Sciatic nerve (tissue), 2 donors: ENCODE measurements around the gene CCDC85C. TPM values are rescaled to one million over a fixed set of nuclear protein-coding genes. Genes with fewer than 3 reads are reported as not detected.

Experiments
- ATAC-seq: fragments of 200-7000 bp; cut with Tn5 transposase; one replicate; pipeline ENCODE4 v1.9.1; 2020; ENCODE audit warnings: mild to moderate bottlenecking, moderate library complexity
- DNase-seq: peaks from one replicate; pipeline ENCODE4 v3.0.0-alpha.2; 2020; ENCODE audit warnings: low spot score
- intact Hi-C: fragments of 100-400 bp; cut with DNase I; formaldehyde crosslinking; loops from one replicate; pipeline ENCODE4 v1.14.2; 2022
- total RNA-seq: library from RNA; stranded (reverse); fragmentation: NEBNext Ultra II Directional; extraction: Animal tissue kit (Norgen Biotek cat#: 25700); gene quantifications from one replicate; pipeline ENCODE4 v1.2.1, GENCODE V29; 2021
- donor health status: DM: no; HTN: no; CAD: no.
- donor health status: DM: no; HTN: no; CAD: no.

Gene CCDC85C
- total RNA-seq, 1 donor from 2014 or later, result 9.0 TPM

DNA sequence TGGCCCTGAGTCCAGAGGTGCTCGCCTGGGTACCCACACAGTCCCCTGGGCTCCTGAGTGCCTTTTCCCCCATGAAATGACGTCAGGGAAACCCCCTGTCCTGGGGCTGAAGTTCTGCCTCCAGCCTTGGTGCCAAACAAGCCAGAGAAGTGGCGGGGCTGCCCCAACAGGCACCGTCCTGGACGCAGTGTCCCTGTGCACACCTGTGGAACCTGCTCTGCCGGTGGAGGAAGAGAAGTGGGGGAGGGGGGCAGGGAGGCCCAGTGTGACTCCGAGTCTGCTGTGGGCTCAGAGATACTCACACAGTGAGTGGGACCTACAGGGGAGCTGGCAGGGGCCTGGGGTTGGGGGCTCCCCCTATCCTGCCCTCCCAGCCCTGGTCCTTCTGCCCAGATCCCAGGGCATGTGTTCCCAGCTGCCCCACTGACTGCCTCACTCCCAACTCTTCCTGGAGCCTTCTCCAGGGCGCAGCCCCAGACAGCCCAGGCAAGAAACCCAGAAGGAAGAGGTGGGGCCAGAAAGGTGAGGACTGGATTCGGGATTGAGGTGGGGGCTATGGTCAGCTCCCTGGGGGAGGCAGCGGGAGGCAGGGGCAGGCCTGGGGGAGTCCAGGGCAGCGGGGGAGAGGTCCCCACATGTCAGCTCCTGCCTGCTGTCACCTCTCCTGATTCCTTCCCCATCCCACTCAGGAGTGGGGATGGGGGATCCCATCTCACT lies 24.7 kb downstream of the CCDC85C start:
- DNase-seq (no peak), ATAC-seq (no peak)
- intact Hi-C loops, result no loop called here

GRCh38 chr14:99578541-99579101 lies 25.4 kb downstream of the CCDC85C start:
- no peak for DNase-seq
- intact Hi-C loops, result no loop called here
- ATAC-seq, result no peak

GRCh38 chr14:99576761-99577705 lies 27.0 kb downstream of the CCDC85C start:
- intact Hi-C loops, result no loop called here
- no peak for DNase-seq
- no peak for ATAC-seq

DNA sequence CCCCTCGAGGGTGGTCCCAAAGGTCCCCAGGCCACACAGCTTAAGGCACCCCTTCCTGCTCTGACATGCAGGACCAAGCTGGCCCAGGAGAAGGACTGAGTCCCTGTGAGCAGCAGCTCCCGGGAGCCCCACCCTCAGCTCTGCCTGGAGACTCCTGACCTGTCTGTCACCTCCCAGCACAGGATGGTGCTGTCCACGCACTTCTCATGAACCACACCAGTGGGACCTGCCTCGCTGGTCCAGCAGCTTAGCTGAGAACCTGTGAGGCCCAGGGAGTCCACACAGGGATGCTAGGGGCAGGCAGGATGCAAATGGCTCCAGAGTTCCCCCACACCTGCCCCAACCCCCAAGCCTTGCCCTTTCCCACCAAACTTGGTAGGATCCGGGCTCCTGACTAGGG lies 27.7 kb downstream of the CCDC85C start:
- intact Hi-C loops, result no loop called here
- DNase-seq (no peak), ATAC-seq (no peak)

- no peak for ATAC-seq
- DNase-seq, result no peak
- intact Hi-C loops, result no loop called here
Observed at GRCh38 chr14:99575043-99576023, 28.7 kb downstream of the CCDC85C start.

DNA sequence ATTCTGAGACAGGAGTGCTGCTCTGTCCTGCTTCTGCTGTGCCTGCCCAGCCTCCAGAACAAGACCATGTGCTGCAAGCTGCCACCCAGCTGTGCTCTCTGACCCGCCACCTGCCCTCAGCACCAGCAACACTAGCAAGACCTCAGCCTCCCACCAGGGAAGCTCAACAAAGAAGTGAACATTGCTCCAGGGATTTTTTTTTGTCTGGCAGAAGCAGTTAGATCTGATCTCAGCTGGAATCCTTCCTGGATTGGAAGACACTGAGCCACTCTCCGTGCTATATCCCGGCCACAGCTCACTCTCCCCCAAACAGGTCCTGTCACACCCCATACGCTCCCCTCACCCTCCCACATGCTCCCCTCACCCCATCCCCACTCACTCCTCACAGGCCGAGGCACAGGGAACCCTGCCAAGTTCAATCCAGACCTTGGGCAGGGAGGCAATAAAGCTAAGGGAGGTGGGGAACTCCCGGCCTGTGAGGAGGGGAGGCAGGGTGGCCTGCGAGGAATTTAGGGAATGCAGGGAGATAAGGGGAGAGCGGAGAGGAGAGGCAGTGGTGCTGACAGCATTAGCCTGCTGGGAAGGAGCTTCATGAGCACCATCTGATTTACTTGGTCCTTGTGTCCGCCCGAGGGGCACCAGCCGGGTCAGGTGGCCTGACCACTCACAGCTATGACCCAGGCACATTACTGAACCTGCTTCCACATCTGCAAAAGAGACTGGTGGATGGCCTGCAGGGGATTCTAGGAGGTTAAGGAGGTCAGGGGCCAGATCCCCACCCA lies 29.7 kb downstream of the CCDC85C start:
- ATAC-seq, result peak; percentile 63
- intact Hi-C loops, result no loop called here
- DNase-seq, result no peak

DNA sequence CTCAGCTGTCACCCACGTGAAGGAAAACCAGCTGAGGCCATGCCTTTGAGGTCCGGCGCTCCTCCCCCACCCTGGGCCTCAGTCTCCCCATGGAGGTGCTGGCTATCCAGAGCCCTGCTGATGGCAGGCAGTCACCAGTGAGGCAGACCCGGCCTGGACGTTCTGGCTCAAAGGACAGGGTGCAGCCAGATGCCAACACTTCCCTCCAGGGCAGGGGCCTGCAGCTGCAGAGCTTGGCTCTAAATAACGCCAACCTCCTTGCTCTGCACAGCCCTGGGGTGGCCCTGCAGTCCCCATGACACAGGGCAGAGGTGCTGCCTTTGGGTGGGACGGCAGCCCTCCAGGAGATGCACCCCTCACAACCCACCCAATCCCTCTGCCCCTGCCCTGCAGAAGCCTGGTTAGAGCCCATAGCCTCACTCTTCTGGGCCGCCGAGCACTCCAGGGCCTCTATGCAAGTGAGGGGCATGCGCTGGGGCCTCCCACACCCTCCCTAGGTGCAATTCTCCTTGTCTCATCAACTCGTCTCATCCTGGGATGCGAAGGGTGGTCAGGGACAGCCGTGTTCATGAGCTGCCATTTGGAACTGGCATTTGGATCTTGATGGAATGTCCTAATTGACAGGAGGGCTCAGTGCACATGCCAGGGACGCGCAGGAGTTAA lies 30.4 kb downstream of the CCDC85C start:
- no peak for DNase-seq
- intact Hi-C loops, result no loop called here
- no peak for ATAC-seq

- intact Hi-C loops, result no loop called here
- DNase-seq (no peak), ATAC-seq (no peak)
Observed at GRCh38 chr14:99573000-99573330, 31.0 kb downstream of the CCDC85C start.

- DNase-seq, result no peak
- no peak for ATAC-seq
- intact Hi-C loops, result no loop called here
Observed at GRCh38 chr14:99572173-99572999, 31.6 kb downstream of the CCDC85C start.

- DNase-seq (no peak), ATAC-seq (no peak)
- intact Hi-C loops, result no loop called here
Observed at GRCh38 chr14:99571303-99571986, 32.6 kb downstream of the CCDC85C start.

GRCh38 chr14:99570544-99571302 lies 33.3 kb downstream of the CCDC85C start:
- intact Hi-C loops, result no loop called here
- DNase-seq (no peak), ATAC-seq (no peak)

- ATAC-seq (no peak), DNase-seq (no peak)
- intact Hi-C loops, result no loop called here
Observed at GRCh38 chr14:99569725-99570543, 34.1 kb downstream of the CCDC85C start.

DNA sequence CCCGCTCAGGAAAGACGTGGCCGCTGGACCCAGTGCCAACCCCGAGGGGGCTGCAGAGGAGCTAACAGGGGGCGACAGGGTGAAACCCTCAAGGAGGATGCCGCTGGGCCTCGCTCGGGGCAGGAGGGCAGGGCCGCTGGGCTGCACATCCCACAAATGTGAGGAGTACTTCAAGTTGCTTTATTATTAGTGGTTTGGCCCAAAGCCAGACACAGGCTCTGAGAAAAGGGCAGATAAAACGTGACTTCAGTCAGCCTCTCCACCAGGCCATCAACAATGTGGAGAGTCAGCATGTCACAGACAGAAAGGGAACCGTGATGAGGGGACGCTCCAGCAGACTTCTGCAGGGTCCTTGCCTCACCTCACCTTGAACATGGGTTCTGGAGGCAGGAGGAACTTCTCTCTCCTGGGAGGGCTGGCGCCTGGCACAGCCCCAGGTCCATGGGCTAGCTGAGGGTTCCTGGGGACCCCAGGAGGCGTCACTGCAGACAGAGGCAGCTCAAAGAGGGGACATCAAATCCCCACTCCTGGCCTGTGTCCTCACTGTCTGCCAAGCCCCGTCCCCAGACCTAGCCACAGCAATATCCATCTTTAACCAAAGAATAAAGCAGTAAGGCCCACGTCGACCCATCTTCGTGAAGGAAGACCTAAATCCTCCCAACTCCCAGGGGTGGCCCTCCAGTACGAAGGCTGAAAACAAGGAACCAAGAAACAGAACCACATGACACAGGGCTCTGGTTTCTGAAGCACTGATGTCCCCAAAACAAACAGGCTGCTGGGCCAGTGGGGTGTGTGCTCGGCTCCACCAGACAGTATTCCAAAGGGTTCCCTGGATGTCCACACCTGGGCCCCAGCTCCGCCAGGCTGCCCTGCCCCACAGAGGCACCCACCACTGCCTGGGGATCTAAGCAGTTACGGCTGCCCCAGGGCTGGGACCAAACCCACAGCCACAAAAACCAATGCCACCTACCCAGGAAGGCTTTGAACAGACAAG lies 35.1 kb downstream of the CCDC85C start:
- peak; percentile 32 for ATAC-seq
- intact Hi-C loops, result no loop called here

More for the DNA sequence above, 35.1 kb downstream of the CCDC85C start:
- DNase-seq, result no peak
